T-helper 2 cell (primary cell): ENCODE results near the gene GFAP.

Experiments
- DNase-seq, 5 experiments: peaks; one replicate each; pipeline versions ENCODE4 v3.0.0 to v3.0.0-alpha.2; 2012 to 2022

The GFAP gene

DNA sequence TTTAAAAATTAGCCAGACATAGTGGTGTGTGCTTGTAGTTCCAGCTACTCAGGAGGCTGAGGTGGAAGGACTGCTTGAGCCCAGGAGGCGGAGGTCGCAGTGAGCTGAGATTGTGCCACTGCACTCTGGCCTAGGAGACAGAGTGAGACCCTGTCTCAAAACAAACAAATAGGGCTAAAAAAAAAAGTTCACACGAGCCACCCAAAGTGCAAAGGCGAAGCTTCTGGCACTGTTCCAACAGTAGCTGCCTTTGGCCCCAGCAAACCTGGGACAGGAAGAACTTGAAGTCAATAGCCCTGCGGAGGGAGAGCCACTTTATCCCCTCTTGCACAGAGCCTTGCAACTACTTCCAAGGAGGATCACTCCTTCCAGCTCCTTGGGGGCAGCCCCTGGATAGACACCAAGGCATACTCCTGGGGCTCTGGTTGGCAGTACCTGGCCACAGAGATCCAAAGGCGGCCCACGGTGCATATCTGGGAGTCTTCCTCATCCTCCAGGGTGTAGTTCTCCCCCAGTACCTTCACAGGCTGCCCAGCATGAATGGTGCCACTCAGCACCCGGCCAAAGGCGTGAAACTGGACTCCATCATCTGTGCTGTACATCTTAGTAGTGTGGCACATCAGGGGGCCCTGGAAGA, 52.9 kb downstream of the GFAP start:
- DNase-seq = no peak

DNA sequence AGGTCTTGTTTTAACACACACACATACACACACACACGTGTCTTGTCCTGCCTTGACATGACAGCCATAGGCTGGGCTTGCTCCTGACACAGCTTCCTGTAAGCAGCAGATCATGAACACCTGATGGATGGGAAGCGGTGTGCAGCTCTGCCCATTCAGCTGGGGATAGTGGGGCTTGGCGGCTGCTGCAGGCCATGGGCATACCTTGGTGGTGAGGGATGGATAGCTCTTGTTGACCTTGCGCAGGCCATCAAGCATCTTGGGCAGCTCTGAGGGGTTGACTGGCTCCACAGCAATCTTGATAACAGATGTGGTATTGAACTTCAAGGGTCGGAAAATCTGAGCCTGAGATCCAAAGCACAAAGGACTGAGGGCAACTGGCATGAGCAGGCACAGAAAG, 55.6 kb downstream of the GFAP start:
- no peak for DNase-seq

GRCh38 chr17:44854192-44854591, 61.1 kb downstream of the GFAP start:
- no peak for DNase-seq
